Osteocyte (in vitro differentiated cells): ENCODE data around the gene CELF4. TPM values are rescaled to one million over a fixed set of nuclear protein-coding genes. Genes with fewer than 3 reads are reported as not detected.

Experiments
- DNase-seq: peaks from one replicate; pipeline ENCODE4 v3.0.0; 2021; ENCODE audit warnings: mixed read lengths; ENCODE audit not compliant: unreplicated experiment; ENCODE audit errors: extremely low spot score
- H3K27ac Mint-ChIP-seq: one replicate; pipeline ENCODE4 v1.8.0; 2021; ENCODE audit warnings: mild to moderate bottlenecking, mixed read lengths; ENCODE audit not compliant: unreplicated experiment
- H3K27me3 Mint-ChIP-seq: one replicate; pipeline ENCODE4 v1.8.0; 2021; ENCODE audit warnings: mixed read lengths; ENCODE audit not compliant: unreplicated experiment
- H3K36me3 Mint-ChIP-seq: one replicate; pipeline ENCODE4 v1.8.0; 2021; ENCODE audit warnings: mixed read lengths; ENCODE audit not compliant: unreplicated experiment
- H3K4me1 Mint-ChIP-seq: one replicate; pipeline ENCODE4 v1.8.0; 2021; ENCODE audit warnings: mixed read lengths; ENCODE audit not compliant: unreplicated experiment
- H3K4me3 Mint-ChIP-seq: one replicate; pipeline ENCODE4 v1.8.0; 2021; ENCODE audit warnings: mild to moderate bottlenecking, moderate library complexity, mixed read lengths; ENCODE audit not compliant: unreplicated experiment
- H3K9me3 Mint-ChIP-seq: one replicate; pipeline ENCODE4 v1.8.0; 2021; ENCODE audit warnings: mixed read lengths; ENCODE audit not compliant: unreplicated experiment
- total RNA-seq: library from RNA; stranded (reverse); gene quantifications from 2 replicates; pipeline ENCODE4 v1.2.1, GENCODE V29; 2021
- TF ChIP-seq, protein P1 (sequence below): fragments of 200-600 bp; sonication (generic); IDR thresholded peaks from 2 replicates; pipeline ENCODE4 v1.5.0; 2021; ENCODE audit warnings: antibody characterized with exemption, mild to moderate bottlenecking, moderate library complexity

The CELF4 gene
- total RNA-seq, 1 donor from 2014 or later, result not detected

DNA sequence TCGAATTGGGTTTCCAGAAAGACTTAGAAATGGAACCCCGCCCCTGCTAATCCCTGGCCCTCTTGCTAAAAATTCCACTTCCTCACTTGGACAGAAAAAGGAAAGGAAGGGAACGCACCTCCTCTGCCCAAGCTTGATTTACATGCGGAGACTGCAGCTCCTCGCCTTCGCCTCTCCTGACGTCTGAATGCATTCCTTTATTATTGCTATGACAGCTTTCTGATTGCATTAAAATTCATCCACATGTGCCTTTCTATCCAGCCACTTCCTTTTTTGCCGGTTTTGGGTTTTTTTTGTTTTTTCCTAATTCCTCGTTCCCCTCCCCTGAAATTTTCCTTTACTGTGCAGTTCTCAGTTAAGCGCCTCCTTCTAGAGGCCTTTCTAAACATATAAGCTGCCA lies 287.8 kb downstream of the CELF4 start:
- Mint-ChIP-seq H3K4me1 (no peaks in the 10 kb centered on the region), H3K9me3 (no peaks in the 10 kb centered on the region), H3K27ac (no peak overlapping the region), H3K36me3 (no peaks in the 10 kb centered on the region), H3K4me3 (no peak overlapping the region), H3K27me3 (peaks cover 13% of the 10 kb centered on the region)
- TF ChIP-seq, protein P1, sequence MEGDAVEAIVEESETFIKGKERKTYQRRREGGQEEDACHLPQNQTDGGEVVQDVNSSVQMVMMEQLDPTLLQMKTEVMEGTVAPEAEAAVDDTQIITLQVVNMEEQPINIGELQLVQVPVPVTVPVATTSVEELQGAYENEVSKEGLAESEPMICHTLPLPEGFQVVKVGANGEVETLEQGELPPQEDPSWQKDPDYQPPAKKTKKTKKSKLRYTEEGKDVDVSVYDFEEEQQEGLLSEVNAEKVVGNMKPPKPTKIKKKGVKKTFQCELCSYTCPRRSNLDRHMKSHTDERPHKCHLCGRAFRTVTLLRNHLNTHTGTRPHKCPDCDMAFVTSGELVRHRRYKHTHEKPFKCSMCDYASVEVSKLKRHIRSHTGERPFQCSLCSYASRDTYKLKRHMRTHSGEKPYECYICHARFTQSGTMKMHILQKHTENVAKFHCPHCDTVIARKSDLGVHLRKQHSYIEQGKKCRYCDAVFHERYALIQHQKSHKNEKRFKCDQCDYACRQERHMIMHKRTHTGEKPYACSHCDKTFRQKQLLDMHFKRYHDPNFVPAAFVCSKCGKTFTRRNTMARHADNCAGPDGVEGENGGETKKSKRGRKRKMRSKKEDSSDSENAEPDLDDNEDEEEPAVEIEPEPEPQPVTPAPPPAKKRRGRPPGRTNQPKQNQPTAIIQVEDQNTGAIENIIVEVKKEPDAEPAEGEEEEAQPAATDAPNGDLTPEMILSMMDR, result no peak
- no peak for DNase-seq

DNA sequence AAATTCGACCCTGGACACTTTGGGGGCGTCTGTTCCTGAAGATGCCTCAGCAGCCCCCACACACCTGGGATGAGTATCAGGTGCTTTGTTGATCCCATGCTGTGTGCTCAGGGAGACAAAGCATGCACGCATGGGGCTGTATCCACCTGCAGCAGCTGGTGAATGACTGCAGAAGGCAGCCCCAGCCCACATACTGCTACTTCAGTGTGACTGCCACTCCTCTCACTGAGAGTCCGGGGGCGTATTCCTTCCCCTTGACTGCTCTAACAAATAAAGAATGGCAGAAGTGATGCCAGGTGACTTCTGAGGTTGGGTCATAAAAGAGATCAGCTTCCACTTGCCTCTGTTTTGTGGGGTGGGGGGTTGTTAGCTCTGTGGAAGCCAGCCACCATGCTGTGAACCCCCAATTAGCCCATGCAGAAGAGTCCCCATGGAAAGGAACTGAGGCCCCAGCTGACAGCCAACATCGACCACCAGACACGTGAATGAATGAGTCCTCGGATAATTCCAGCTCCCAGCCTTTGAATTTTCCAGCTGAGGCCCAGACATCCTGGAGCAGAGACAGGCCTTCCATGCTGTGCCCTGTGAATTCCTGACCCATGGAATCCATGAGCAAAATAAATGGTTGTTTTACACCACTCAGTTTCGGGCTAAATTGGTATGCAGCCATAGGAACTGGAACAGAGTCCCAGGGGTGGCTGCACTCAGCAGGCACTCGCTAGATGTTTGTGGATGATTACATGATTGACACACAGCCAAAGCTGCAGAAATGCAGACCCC lies 289.3 kb downstream of the CELF4 start:
- Mint-ChIP-seq H3K4me3 (no peak overlapping the region), H3K27me3 (peaks cover 12% of the 10 kb centered on the region), H3K9me3 (no peaks in the 10 kb centered on the region), H3K27ac (no peak overlapping the region), H3K4me1 (no peaks in the 10 kb centered on the region), H3K36me3 (no peaks in the 10 kb centered on the region)
- DNase-seq, result no peak
- TF ChIP-seq, protein P1, result no peak

DNA sequence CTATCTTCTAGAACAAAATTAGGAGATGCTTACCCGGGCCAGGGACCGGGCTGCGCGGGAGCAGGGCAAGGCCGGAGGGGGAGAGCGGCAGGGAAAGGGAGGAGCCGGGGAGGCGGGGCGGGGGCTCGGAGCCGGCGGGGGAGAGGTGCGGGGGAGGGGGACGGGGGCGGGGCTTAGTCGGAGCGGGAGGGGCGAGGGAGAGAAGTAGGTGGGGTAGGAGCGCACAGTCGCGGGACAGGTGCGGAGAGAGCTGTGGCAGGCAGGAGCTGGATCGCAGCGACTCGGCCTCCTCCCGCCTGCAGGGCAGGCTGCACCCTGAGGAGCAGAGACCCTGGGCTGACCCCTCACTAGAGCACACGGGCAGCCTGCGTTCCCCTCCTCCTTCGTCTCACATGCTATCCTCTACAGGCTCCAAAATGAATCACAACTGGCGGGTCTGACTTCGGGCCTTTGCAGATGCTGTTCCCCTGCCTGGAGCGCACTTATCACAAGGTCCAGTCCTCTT lies 290.3 kb downstream of the CELF4 start:
- Mint-ChIP-seq H3K9me3 (no peaks in the 10 kb centered on the region), H3K27ac (no peak overlapping the region), H3K27me3 (peaks cover 9% of the 10 kb centered on the region), H3K4me3 (no peak overlapping the region), H3K4me1 (no peaks in the 10 kb centered on the region), H3K36me3 (no peaks in the 10 kb centered on the region)
- TF ChIP-seq, protein P1, result no peak
- DNase-seq, result no peak

DNA sequence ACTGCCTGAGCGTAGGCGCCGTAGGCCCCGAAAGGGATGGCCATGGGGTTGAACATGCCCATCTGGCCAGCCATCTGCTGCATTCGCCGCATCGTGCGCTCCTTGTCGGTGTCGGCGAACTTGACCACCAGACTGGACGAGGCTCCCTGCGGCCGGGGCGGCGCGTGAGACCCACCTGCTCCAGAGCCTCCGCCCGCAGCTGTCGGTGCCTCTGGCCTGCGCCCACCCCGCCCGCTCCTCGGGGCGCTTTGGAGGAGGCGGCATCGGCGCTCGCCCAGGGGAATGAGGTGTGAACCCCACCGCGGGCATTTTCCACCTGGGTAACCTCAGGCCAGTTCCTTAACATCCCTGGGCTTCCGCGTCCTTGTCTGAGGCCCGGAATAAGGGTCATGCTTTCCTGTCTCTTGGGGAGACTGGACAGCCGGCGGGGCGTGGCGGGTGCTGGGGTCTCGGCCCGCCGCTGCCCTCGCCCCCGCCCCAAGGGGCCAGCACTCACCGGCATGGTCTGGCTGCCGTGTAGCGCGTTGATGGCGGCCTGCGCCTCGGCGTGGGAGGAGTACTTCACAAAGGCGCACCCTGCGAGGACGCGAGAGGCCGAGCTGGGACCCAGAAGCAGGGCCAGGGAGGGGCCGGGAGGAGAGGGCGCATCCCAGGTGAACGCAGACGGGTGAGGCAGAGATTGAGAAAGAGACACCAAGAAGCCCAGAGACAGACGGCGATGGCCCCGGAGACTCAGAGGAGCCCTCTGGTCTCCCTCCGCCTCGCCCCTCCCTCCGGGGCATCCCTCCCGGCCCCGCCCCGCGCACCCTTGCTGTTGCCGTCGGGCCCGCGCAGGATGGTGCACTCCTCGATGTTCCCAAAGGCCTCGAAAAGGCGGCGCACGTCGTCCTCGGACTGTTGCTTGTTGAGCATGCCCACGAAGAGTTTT lies 291.0 kb downstream of the CELF4 start:
- H3K36me3 Mint-ChIP-seq, result no peaks in the 10 kb centered on the region
- no peaks in the 10 kb centered on the region for H3K9me3 Mint-ChIP-seq
- no peak for DNase-seq
- TF ChIP-seq, protein P1, result no peak
- no peak overlapping the region for H3K27ac Mint-ChIP-seq
- H3K27me3 Mint-ChIP-seq, result peaks cover 7% of the 10 kb centered on the region
- H3K4me3 Mint-ChIP-seq, result no peak overlapping the region
- H3K4me1 Mint-ChIP-seq, result no peaks in the 10 kb centered on the region

DNA sequence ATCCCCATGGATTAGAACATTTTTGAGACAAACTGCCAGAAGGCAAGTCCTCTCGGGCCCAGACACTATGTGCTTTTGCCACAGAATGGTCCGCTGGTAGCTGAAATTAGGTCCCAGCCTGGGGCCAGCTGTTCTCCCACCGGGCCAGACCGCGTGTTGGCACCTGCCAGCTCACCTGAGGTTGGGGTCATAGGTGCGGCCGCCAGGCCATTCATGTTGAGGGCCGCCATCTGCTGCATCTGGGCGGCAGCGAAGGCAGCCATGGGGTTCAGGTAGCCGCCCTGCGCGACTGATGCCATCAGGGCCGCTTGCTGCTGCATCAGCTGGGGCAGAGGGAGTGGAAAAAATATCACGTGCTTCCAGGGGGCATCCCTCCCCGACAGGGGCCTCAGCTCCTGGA lies 292.8 kb downstream of the CELF4 start:
- no peaks in the 10 kb centered on the region for H3K9me3 Mint-ChIP-seq
- H3K27me3 Mint-ChIP-seq, result peaks cover 3% of the 10 kb centered on the region
- no peak overlapping the region for H3K27ac Mint-ChIP-seq
- TF ChIP-seq, protein P1, result no peak
- no peaks in the 10 kb centered on the region for H3K4me1 Mint-ChIP-seq
- H3K4me3 Mint-ChIP-seq, result no peak overlapping the region
- DNase-seq, result no peak
- no peaks in the 10 kb centered on the region for H3K36me3 Mint-ChIP-seq
